Testis (tissue), 3 donors: ENCODE results near the gene FAM53B. TPM values are rescaled to one million over a fixed set of nuclear protein-coding genes. Genes with fewer than 3 reads are reported as not detected.

Experiments used
- DNase-seq: peaks from one replicate; pipeline ENCODE4 v3.0.0-alpha.2; 2019
- H3K27ac ChIP-seq, 2 donors: fragments of 200-600 bp; sonication (generic); one replicate each; pipeline ENCODE4 v1.5.1; 2019
- H3K27me3 ChIP-seq: fragments of 200-600 bp; sonication (generic); one replicate; pipeline ENCODE4 v1.5.1; 2019
- H3K36me3 ChIP-seq: fragments of 200-600 bp; sonication (generic); one replicate; pipeline ENCODE4 v1.5.1; 2017; ENCODE audit warnings: low read depth; ENCODE audit errors: missing control alignments
- H3K4me1 ChIP-seq: fragments of 200-600 bp; sonication (generic); one replicate; pipeline ENCODE4 v1.5.1; 2019
- H3K4me3 ChIP-seq, 2 donors: fragments of 200-600 bp; sonication (generic); one replicate each; pipeline ENCODE4 v1.5.1; 2017 to 2019
- H3K9me3 ChIP-seq: fragments of 200-600 bp; sonication (generic); one replicate; pipeline ENCODE4 v1.5.1; 2017
- CTCF ChIP-seq, 3 experiments: fragments of 450-650 bp in 2 of 3; fragments of 200-600 bp in 1 of 3; sonication (generic) in 1 of 3; IDR thresholded peaks; one replicate each; pipeline ENCODE4 v1.5.1; 2016 to 2019; ENCODE audit warnings: antibody characterized with exemption in 3 of 3, mild to moderate bottlenecking in 2 of 3, moderate library complexity in 1 of 3
- POLR2A ChIP-seq: fragments of 450-650 bp; IDR thresholded peaks from one replicate; pipeline ENCODE4 v1.6.1; 2017; ENCODE audit warnings: antibody characterized with exemption, mild to moderate bottlenecking, moderate library complexity
- WGBS, 2 donors: methylation state at CpG; one replicate each; pipeline ENCODE4 v1.1.5; 2018; 5-methylcytosine and 5-hydroxymethylcytosine counted together
- intact Hi-C: fragments of 100-400 bp; cut with DNase I; formaldehyde crosslinking; loops from one replicate; pipeline ENCODE4 v1.15.1; 2023; ENCODE audit warnings: low total_unique reads
- polyA plus RNA-seq: library from polyadenylated mRNA; stranded (reverse); fragments of 350-450 nt; fragmentation: Illumina TruSeq; extraction: RNeasy Lipid Tissue Mini Kit (QIAGEN cat#74804); gene quantifications from one replicate; pipeline ENCODE4 v1.2.3, GENCODE V29; 2014; ENCODE audit warnings: low read depth, low replicate concordance; ENCODE audit not compliant: insufficient read depth
- total RNA-seq, 2 donors: library from RNA; depleted of rRNA; stranded (reverse); fragments of >200 nt; gene quantifications; one replicate each; pipeline ENCODE4 v1.2.3, GENCODE V29; 2016

The FAM53B gene
- total and polyA plus RNA-seq, 3 donors from 2014 or later = 36.9 to 125 (median 109) TPM

DNA sequence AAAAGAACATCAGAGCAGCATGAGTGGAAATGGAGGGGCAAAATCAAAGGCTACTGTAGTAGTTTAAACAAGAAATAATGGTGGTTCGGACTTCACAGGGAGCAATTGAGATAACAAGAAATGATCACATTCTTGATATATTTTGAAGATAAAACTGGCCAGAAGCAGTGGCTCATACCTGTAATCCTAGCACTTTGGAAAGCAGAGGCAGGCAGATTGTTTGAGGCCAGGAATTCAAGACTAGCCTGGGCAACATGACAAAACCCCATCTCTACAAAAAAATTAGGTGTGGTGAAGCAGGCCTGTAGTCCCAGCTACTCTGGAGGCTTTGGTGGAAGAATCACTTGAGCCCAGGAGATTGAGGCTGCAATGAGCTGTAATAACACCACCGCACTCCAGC, 24.6 kb upstream of the FAM53B start:
- intact Hi-C loops = no loop called here
- Histone ChIP-seq H3K4me3 (no peak overlapping the region), H3K9me3 (no peaks in the 10 kb centered on the region), H3K27me3 (no peaks in the 10 kb centered on the region), H3K4me1 (no peaks in the 10 kb centered on the region), H3K36me3 (no peaks in the 10 kb centered on the region), H3K27ac (no peak overlapping the region)
- 94 to 100% methylated on average over 1 to 2 of the region's 2 CpGs for WGBS, 2 donors
- TF ChIP-seq POLR2A (no peak), CTCF (IDR thresholded peaks at IDR 0.05) (no peak)
- no peak for DNase-seq

- Histone ChIP-seq H3K4me3 (no peak overlapping the region), H3K4me1 (no peaks in the 10 kb centered on the region), H3K9me3 (no peaks in the 10 kb centered on the region), H3K27ac (no peak overlapping the region), H3K27me3 (no peaks in the 10 kb centered on the region), H3K36me3 (no peaks in the 10 kb centered on the region)
- intact Hi-C loops = no loop called here
- DNase-seq = no peak
- WGBS, 2 donors = 84 to 93% methylated on average over 2 of the region's 2 CpGs
- TF ChIP-seq CTCF (IDR thresholded peaks at IDR 0.05) = no peak
- no peak for TF ChIP-seq POLR2A
Measured at GRCh38 chr10:124765256-124765655, 21.1 kb upstream of the FAM53B start.

GRCh38 chr10:124763267-124763666, 19.1 kb upstream of the FAM53B start:
- no peaks in the 10 kb centered on the region for H3K36me3 ChIP-seq
- H3K4me3 ChIP-seq = no peak overlapping the region
- 96 to 98% methylated on average over 1 of the region's 1 CpG for WGBS, 2 donors
- no peaks in the 10 kb centered on the region for H3K9me3 ChIP-seq
- intact Hi-C loops = no loop called here
- DNase-seq = no peak
- no peak overlapping the region for H3K27ac ChIP-seq
- TF ChIP-seq POLR2A (no peak), CTCF (IDR thresholded peaks at IDR 0.05) (no peak)
- H3K27me3 ChIP-seq = no peaks in the 10 kb centered on the region
- no peaks in the 10 kb centered on the region for H3K4me1 ChIP-seq

- Histone ChIP-seq H3K4me3 (no peak overlapping the region), H3K27me3 (no peaks in the 10 kb centered on the region), H3K4me1 (peaks cover 6% of the 10 kb centered on the region), H3K36me3 (no peaks in the 10 kb centered on the region), H3K9me3 (no peaks in the 10 kb centered on the region), H3K27ac (no peak overlapping the region)
- 89 to 93% methylated on average over 5 of the region's 5 CpGs for WGBS, 2 donors
- intact Hi-C loops = no loop called here
- DNase-seq = no peak
- no peak for TF ChIP-seq CTCF (IDR thresholded peaks at IDR 0.05)
- no peak for TF ChIP-seq POLR2A
Measured at GRCh38 chr10:124762281-124762680, 18.1 kb upstream of the FAM53B start.

- intact Hi-C loops = no loop called here
- TF ChIP-seq CTCF (IDR thresholded peaks at IDR 0.05) = no peak
- no peak for TF ChIP-seq POLR2A
- Histone ChIP-seq H3K27ac (no peak overlapping the region), H3K9me3 (no peaks in the 10 kb centered on the region), H3K4me3 (no peak overlapping the region), H3K36me3 (no peaks in the 10 kb centered on the region), H3K27me3 (no peaks in the 10 kb centered on the region), H3K4me1 (peaks cover 9% of the 10 kb centered on the region)
- no peak for DNase-seq
- WGBS, 2 donors = 73 to 80% methylated on average over 5 of the region's 5 CpGs
Measured at GRCh38 chr10:124756156-124756903, 12.2 kb upstream of the FAM53B start.
